Keratinocyte (primary cell): Measurements from ENCODE around the gene AGAP5. TPM values are rescaled to one million over a fixed set of nuclear protein-coding genes. Genes with fewer than 3 reads are reported as not detected.

Experiments
- DNase-seq: peaks from one replicate; pipeline ENCODE4 v3.0.0-alpha.2; 2011; ENCODE audit warnings: low read depth, missing footprints, low spot score
- FAIRE-seq: peaks from 2 replicates; lab custom pipeline; 2011; peaks lifted over from hg19 to GRCh38; lab: Jason Lieb, UNC
- H2AFZ ChIP-seq: 2 replicates; pipeline ENCODE4 v1.6.0; 2012; ENCODE audit warnings: low read length, control low read depth, inconsistent platforms; ENCODE audit not compliant: control insufficient read depth
- H3K27ac ChIP-seq: 2 replicates; pipeline ENCODE4 v1.5.1; 2011; ENCODE audit warnings: low read length; ENCODE audit not compliant: control insufficient read depth, insufficient read depth
- H3K27me3 ChIP-seq: 3 replicates; pipeline ENCODE4 v1.6.0; 2011; ENCODE audit warnings: low read length; ENCODE audit not compliant: control insufficient read depth, insufficient read depth; ENCODE audit errors: extremely low read depth
- H3K36me3 ChIP-seq, 2 experiments: 2 replicates in 1 of 2; 3 replicates in 1 of 2; pipeline ENCODE4 v1.5.1; 2011; ENCODE audit warnings: low read length in 2 of 2, mild to moderate bottlenecking in 1 of 2; ENCODE audit not compliant: control insufficient read depth in 2 of 2, insufficient read depth in 2 of 2; ENCODE audit errors: extremely low read depth in 1 of 2
- H3K4me1 ChIP-seq: 3 replicates; pipeline ENCODE4 v1.5.1; 2011; ENCODE audit warnings: low read length; ENCODE audit not compliant: control insufficient read depth, insufficient read depth; ENCODE audit errors: extremely low read depth
- H3K4me2 ChIP-seq: 3 replicates; pipeline ENCODE4 v1.6.0; 2011; ENCODE audit warnings: low read depth, low read length; ENCODE audit not compliant: control insufficient read depth, insufficient read depth; ENCODE audit errors: extremely low read depth
- H3K4me3 ChIP-seq, 3 experiments: fragments of 200-600 bp in 1 of 3; sonication (generic) in 1 of 3; 2 replicates in 2 of 3; 3 replicates in 1 of 3; pipeline ENCODE4 v1.5.1; 2011 to 2016; ENCODE audit warnings: low read length in 3 of 3, mild to moderate bottlenecking in 3 of 3, control low read depth in 2 of 3, inconsistent platforms in 1 of 3, low read depth in 1 of 3, mixed read lengths in 1 of 3, mixed run types in 1 of 3, moderate library complexity in 1 of 3; ENCODE audit not compliant: control insufficient read depth in 2 of 3, insufficient read depth in 2 of 3; ENCODE audit errors: extremely low read depth in 1 of 3
- H3K79me2 ChIP-seq: 2 replicates; pipeline ENCODE4 v1.6.0; 2012; ENCODE audit warnings: low read length; ENCODE audit not compliant: control insufficient read depth, insufficient read depth
- H3K9ac ChIP-seq: 3 replicates; pipeline ENCODE4 v1.6.0; 2011; ENCODE audit warnings: low read length; ENCODE audit not compliant: control insufficient read depth, insufficient read depth; ENCODE audit errors: extremely low read depth
- H3K9me1 ChIP-seq: 3 replicates; pipeline ENCODE4 v1.6.0; 2011; ENCODE audit warnings: low read length; ENCODE audit not compliant: control insufficient read depth, insufficient read depth; ENCODE audit errors: extremely low read depth
- H3K9me3 ChIP-seq: 2 replicates; pipeline ENCODE4 v1.5.1; 2012; ENCODE audit warnings: low read depth, low read length; ENCODE audit not compliant: control insufficient read depth
- H4K20me1 ChIP-seq: 3 replicates; pipeline ENCODE4 v1.6.0; 2011; ENCODE audit warnings: low read length; ENCODE audit not compliant: control insufficient read depth, insufficient read depth; ENCODE audit errors: extremely low read depth
- EZH2 ChIP-seq: IDR thresholded peaks from one replicate; pipeline ENCODE4 v1.6.1; 2012; ENCODE audit warnings: inconsistent platforms, mild to moderate bottlenecking, low read length, moderate library complexity
- dilution Hi-C: fragments of 300-500 bp; cut with MboI; formaldehyde crosslinking; loops from one replicate; pipeline ENCODE4 v1.7.0; 2020; ENCODE audit warnings: low sequenced_read_pairs; ENCODE audit not compliant: extremely low pct_ligation_motif_present
- polyA plus RNA-seq, 5 experiments: library from polyadenylated mRNA; depleted of rRNA in 3 of 5; stranded (reverse) in 3 of 5; stranded (forward) in 1 of 5; unstranded in 1 of 5; fragments of >200 nt; gene quantifications; 1 replicate in 1 of 5; 2 replicates in 3 of 5; 3 replicates in 1 of 5; pipeline versions ENCODE4 v1.2.1 to v1.2.3, GENCODE V29; 2011 to 2012; ENCODE audit warnings: missing spikeins in 2 of 5, low read depth in 1 of 5, low replicate concordance in 1 of 5
- TF ChIP-seq, protein P1 (sequence below), 3 experiments: IDR thresholded peaks in 1 of 3; conservative IDR thresholded peaks in 1 of 3; optimal IDR thresholded peaks in 1 of 3; 2 replicates in 2 of 3; 3 replicates in 1 of 3; pipeline versions ENCODE3 to v1.5.1; 2011; ENCODE audit warnings: low read length in 3 of 3, mild to moderate bottlenecking in 3 of 3, moderate library complexity in 2 of 3, control low read depth in 1 of 3, inconsistent platforms in 1 of 3; ENCODE audit not compliant: insufficient read depth in 2 of 3; ENCODE audit errors: extremely low read depth in 1 of 3

AGAP5 gene
- polyA plus RNA-seq, 1 donor (not counting 4 experiments of a cell fraction or from before 2014, with no cell fraction given), result 3.6 TPM

DNA sequence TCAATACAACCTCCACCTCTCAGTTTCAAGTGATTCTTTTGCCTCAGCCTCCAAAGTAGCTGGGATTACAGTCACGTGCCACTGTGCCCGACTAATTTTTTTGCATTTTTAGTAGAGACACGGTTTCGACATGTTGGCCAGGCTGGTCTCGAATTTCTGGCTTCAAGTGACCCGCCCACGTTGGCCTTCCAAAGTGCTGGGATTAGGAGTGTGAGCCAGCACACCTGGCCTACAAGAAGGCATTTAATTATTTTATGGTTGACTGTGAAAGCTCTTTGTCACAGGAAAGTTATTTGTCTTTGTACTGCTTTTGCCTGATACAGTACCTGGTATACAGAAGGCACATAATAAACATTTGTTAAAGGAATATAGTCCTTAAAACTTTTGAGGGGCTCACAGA is 69.5 kb downstream of the AGAP5 start:
- dilution Hi-C loops, result loop anchor here (10.0 kb wide), 1 partner anchor 94 kb away; no protein-coding TSS in a partner anchor
- H3K4me2 ChIP-seq, result no peak overlapping the region
- FAIRE-seq, result no peak

DNA sequence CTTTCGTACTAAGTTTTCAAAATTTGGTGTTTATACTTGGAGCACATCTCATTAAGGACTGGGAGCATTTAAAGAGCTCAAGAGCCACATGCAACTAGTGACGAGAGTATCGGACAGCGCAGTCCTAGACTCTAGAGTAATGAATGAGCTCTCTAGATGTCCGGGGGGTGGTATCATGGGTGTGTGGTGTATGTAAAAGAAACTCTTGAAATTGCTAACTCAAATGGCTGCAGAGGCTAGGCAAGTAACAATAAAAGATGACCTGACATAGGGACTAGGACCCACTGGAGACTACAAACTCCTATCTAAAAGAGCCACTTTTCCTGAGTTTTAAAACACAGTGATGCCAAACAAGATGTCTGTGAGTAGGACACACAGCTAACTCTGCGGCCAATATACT is 70.6 kb downstream of the AGAP5 start:
- Histone ChIP-seq H3K4me3 (no peak overlapping the region), H3K79me2 (peaks cover 5% of the 10 kb centered on the region), H3K9me3 (no peaks in the 10 kb centered on the region), H3K27ac (no peak overlapping the region), H3K9ac (no peak overlapping the region), H3K4me2 (no peak overlapping the region), H3K4me1 (peaks cover 3% of the 10 kb centered on the region), H4K20me1 (no peaks in the 10 kb centered on the region), H3K36me3 (no peaks in the 10 kb centered on the region), H2AFZ (no peak overlapping the region), H3K9me1 (no peaks in the 10 kb centered on the region), H3K27me3 (no peaks in the 10 kb centered on the region)
- TF ChIP-seq, protein P1, sequence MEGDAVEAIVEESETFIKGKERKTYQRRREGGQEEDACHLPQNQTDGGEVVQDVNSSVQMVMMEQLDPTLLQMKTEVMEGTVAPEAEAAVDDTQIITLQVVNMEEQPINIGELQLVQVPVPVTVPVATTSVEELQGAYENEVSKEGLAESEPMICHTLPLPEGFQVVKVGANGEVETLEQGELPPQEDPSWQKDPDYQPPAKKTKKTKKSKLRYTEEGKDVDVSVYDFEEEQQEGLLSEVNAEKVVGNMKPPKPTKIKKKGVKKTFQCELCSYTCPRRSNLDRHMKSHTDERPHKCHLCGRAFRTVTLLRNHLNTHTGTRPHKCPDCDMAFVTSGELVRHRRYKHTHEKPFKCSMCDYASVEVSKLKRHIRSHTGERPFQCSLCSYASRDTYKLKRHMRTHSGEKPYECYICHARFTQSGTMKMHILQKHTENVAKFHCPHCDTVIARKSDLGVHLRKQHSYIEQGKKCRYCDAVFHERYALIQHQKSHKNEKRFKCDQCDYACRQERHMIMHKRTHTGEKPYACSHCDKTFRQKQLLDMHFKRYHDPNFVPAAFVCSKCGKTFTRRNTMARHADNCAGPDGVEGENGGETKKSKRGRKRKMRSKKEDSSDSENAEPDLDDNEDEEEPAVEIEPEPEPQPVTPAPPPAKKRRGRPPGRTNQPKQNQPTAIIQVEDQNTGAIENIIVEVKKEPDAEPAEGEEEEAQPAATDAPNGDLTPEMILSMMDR (optimal IDR thresholded peaks at IDR 0.05 in 1 of 3, IDR thresholded peaks at IDR 0.05 in 1 of 3, conservative IDR thresholded peaks at IDR 0.05 in 1 of 3; ENCODE audit: extremely low read depth in 1 of 3, insufficient read depth in 2 of 3, low read length in 3 of 3), result no peak
- no peak for TF ChIP-seq EZH2
- dilution Hi-C loops, result loop anchor here (10.0 kb wide), 1 partner anchor 92 kb away; no protein-coding TSS in a partner anchor
- DNase-seq (no peak), FAIRE-seq (no peak)

More for the DNA sequence above, 69.5 kb downstream of the AGAP5 start:
- TF ChIP-seq EZH2, result no peak
- TF ChIP-seq, protein P1 (optimal IDR thresholded peaks at IDR 0.05 in 1 of 3, IDR thresholded peaks at IDR 0.05 in 1 of 3, conservative IDR thresholded peaks at IDR 0.05 in 1 of 3; ENCODE audit: extremely low read depth in 1 of 3, insufficient read depth in 2 of 3, low read length in 3 of 3), result no peak
- Histone ChIP-seq H3K36me3 (no peaks in the 10 kb centered on the region), H3K79me2 (peaks cover 5% of the 10 kb centered on the region), H2AFZ (no peak overlapping the region), H3K27me3 (no peaks in the 10 kb centered on the region), H4K20me1 (no peaks in the 10 kb centered on the region), H3K4me1 (peaks cover 3% of the 10 kb centered on the region), H3K9ac (no peak overlapping the region), H3K27ac (no peak overlapping the region), H3K4me3 (no peak overlapping the region), H3K9me1 (no peaks in the 10 kb centered on the region), H3K9me3 (no peaks in the 10 kb centered on the region)
- DNase-seq, result no peak
